G401.6 (cell line): ENCODE results near the gene PRRX1.

ENCODE experiments used
- FAIRE-seq: peaks from 2 replicates; lab custom pipeline; 2012; peaks lifted over from hg19 to GRCh38; lab: Jason Lieb, UNC

Gene PRRX1

GRCh38 chr1:170770254-170770653 is 106.3 kb downstream of the PRRX1 start:
- FAIRE-seq, result no peak

- no peak for FAIRE-seq
Observed at GRCh38 chr1:170776252-170776651, 112.3 kb downstream of the PRRX1 start.

GRCh38 chr1:170776777-170777176 is 112.8 kb downstream of the PRRX1 start:
- no peak for FAIRE-seq
